HEK293 (cell line): Measurements from ENCODE around the gene CST9L.

ENCODE experiments used
- CTCF ChIA-PET: fragments of 350-600 bp; formaldehyde crosslinking; extraction: SDS; loops from one replicate; lab custom pipeline; 2021; ENCODE audit warnings: antibody characterized with exemption; lab: Yijun Ruan, JAX
- POLR2A ChIA-PET: fragments of 300-600 bp; formaldehyde crosslinking; extraction: SDS; loops from one replicate; lab custom pipeline; 2020; ENCODE audit warnings: antibody characterized with exemption, inconsistent platforms; lab: Yijun Ruan, JAX
- H3K27ac ChIP-seq: fragments of 200-500 bp; sonication (Bioruptor generic); 2 replicates; pipeline ENCODE4 v1.5.1; 2014; ENCODE audit warnings: low read depth, low read length, control low read depth, inconsistent platforms; ENCODE audit errors: extremely low read depth
- H3K36me3 ChIP-seq, 2 experiments: fragments of 200-500 bp in 1 of 2; sonication (Bioruptor generic) in 1 of 2; 1 replicate in 1 of 2; 2 replicates in 1 of 2; pipeline ENCODE4 v1.5.1; 2014 to 2017; ENCODE audit warnings: inconsistent platforms in 2 of 2, low read length in 2 of 2; ENCODE audit not compliant: control insufficient read depth in 2 of 2, insufficient read depth in 1 of 2
- H3K4me1 ChIP-seq: fragments of 200-500 bp; sonication (Bioruptor generic); 2 replicates; pipeline ENCODE4 v1.5.1; 2014; ENCODE audit warnings: mild to moderate bottlenecking, low read length, inconsistent platforms; ENCODE audit not compliant: control insufficient read depth, insufficient read depth
- H3K4me3 ChIP-seq: 2 replicates; pipeline ENCODE4 v1.5.1; 2011; ENCODE audit warnings: low read depth, mild to moderate bottlenecking, control low read depth, low read length, moderate library complexity
- H3K9me3 ChIP-seq: fragments of 200-500 bp; sonication (Bioruptor generic); 2 replicates; pipeline ENCODE4 v1.5.1; 2014; ENCODE audit warnings: low read depth, low read length, inconsistent platforms; ENCODE audit not compliant: control insufficient read depth, insufficient read depth
- EGR2 ChIP-seq: fragments of 450-650 bp; formaldehyde crosslinking; IDR thresholded peaks from 2 replicates; pipeline ENCODE4 v1.5.1; 2016; ENCODE audit warnings: low read depth, missing biosample characterization, missing genetic modification characterization
- HIC1 ChIP-seq: fragments of 450-650 bp; formaldehyde crosslinking; IDR thresholded peaks from 2 replicates; pipeline ENCODE4 v1.5.1; 2016; ENCODE audit warnings: missing biosample characterization, missing genetic modification characterization
- PRDM4 ChIP-seq: fragments of 450-650 bp; formaldehyde crosslinking; IDR thresholded peaks from 2 replicates; pipeline ENCODE4 v1.5.1; 2017; ENCODE audit warnings: missing biosample characterization, missing genetic modification characterization
- SCRT1 ChIP-seq: fragments of 450-650 bp; formaldehyde crosslinking; IDR thresholded peaks from 2 replicates; pipeline ENCODE4 v1.5.1; 2016; ENCODE audit warnings: missing biosample characterization, missing genetic modification characterization, borderline replicate concordance
- SCRT2 ChIP-seq: fragments of 450-650 bp; formaldehyde crosslinking; IDR thresholded peaks from 2 replicates; pipeline ENCODE4 v1.5.1; 2016; ENCODE audit warnings: missing biosample characterization, missing genetic modification characterization
- WT1 ChIP-seq: fragments of 450-650 bp; formaldehyde crosslinking; IDR thresholded peaks from 2 replicates; pipeline ENCODE4 v1.5.1; 2016; ENCODE audit warnings: missing biosample characterization, missing genetic modification characterization
- ZBTB48 ChIP-seq: fragments of 450-650 bp; formaldehyde crosslinking; IDR thresholded peaks from 2 replicates; pipeline ENCODE4 v1.5.1; 2016; ENCODE audit warnings: missing biosample characterization, missing genetic modification characterization
- ZEB2 ChIP-seq: fragments of 450-650 bp; formaldehyde crosslinking; IDR thresholded peaks from 2 replicates; pipeline ENCODE4 v1.5.1; 2016; ENCODE audit warnings: missing biosample characterization, missing genetic modification characterization
- ZIC2 ChIP-seq: fragments of 450-650 bp; formaldehyde crosslinking; IDR thresholded peaks from 2 replicates; pipeline ENCODE4 v1.5.1; 2016; ENCODE audit warnings: missing biosample characterization, missing genetic modification characterization
- ZNF175 ChIP-seq: fragments of 450-650 bp; formaldehyde crosslinking; IDR thresholded peaks from 2 replicates; pipeline ENCODE4 v1.5.1; 2016; ENCODE audit warnings: missing biosample characterization, missing genetic modification characterization
- ZNF266 ChIP-seq: fragments of 450-650 bp; formaldehyde crosslinking; IDR thresholded peaks from 2 replicates; pipeline ENCODE4 v1.5.1; 2016; ENCODE audit warnings: missing biosample characterization, missing genetic modification characterization, low read depth
- ZNF311 ChIP-seq: fragments of 450-650 bp; formaldehyde crosslinking; IDR thresholded peaks from 2 replicates; pipeline ENCODE4 v1.5.1; 2017; ENCODE audit warnings: missing biosample characterization, missing genetic modification characterization, borderline replicate concordance
- ZNF341 ChIP-seq: fragments of 450-650 bp; formaldehyde crosslinking; IDR thresholded peaks from 2 replicates; pipeline ENCODE4; 2016; ENCODE audit warnings: low read depth, missing biosample characterization, missing genetic modification characterization
- ZNF366 ChIP-seq: fragments of 450-650 bp; formaldehyde crosslinking; conservative IDR thresholded peaks from 2 replicates; pipeline ENCODE4 v1.5.1; 2016; ENCODE audit warnings: missing biosample characterization, missing genetic modification characterization
- ZNF785 ChIP-seq: fragments of 450-650 bp; formaldehyde crosslinking; IDR thresholded peaks from 2 replicates; pipeline ENCODE4 v1.5.1; 2016; ENCODE audit warnings: missing biosample characterization, missing genetic modification characterization
- ZNF791 ChIP-seq: fragments of 450-650 bp; formaldehyde crosslinking; IDR thresholded peaks from 2 replicates; pipeline ENCODE4 v1.5.1; 2016; ENCODE audit warnings: missing biosample characterization, missing genetic modification characterization
- ZSCAN23 ChIP-seq: fragments of 450-650 bp; formaldehyde crosslinking; IDR thresholded peaks from 2 replicates; pipeline ENCODE4 v1.5.1; 2016; ENCODE audit warnings: missing biosample characterization, missing genetic modification characterization
- TF ChIP-seq, protein P1 (sequence below): fragments of 450-650 bp; formaldehyde crosslinking; IDR thresholded peaks from 2 replicates; pipeline ENCODE4 v1.5.1; 2017; ENCODE audit warnings: missing biosample characterization, missing genetic modification characterization

Gene CST9L

DNA sequence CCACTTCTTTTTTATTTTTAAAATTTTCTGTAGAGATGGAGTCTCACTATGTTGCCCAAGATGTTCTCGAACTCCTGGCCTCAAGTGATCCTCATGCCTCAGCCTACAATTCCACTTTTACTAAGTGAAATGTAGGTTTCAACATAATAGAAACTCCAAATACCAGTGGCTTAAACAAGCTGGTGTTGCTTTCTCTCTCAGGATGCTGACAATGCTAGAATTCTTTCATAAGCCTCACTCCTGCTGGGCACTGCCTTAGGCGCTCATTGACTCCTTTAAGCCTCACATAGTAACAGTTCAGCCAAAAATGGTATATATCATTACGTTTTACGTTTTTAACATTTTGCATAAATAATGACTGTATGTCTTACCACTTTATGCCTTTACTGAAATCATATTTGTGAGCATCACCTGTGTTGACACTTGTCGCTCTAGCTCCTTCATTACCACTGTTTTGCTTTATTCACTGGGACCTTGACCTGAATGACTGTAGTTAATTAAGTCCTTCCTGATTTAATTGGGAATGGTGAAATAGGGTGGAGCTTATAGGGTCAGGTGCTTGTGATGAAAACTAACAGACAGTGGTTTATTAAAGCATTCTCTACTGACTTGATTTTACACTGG, 41.3 kb upstream of the CST9L start:
- POLR2A ChIA-PET = no interaction called here
- Histone ChIP-seq H3K9me3 (no peaks in the 10 kb centered on the region), H3K36me3 (no peaks in the 10 kb centered on the region), H3K27ac (no peak overlapping the region), H3K4me1 (no peaks in the 10 kb centered on the region), H3K4me3 (no peak overlapping the region)
- TF ChIP-seq ZNF366 (tag by site-specific recombination) = no peak
- TF ChIP-seq, protein P1, sequence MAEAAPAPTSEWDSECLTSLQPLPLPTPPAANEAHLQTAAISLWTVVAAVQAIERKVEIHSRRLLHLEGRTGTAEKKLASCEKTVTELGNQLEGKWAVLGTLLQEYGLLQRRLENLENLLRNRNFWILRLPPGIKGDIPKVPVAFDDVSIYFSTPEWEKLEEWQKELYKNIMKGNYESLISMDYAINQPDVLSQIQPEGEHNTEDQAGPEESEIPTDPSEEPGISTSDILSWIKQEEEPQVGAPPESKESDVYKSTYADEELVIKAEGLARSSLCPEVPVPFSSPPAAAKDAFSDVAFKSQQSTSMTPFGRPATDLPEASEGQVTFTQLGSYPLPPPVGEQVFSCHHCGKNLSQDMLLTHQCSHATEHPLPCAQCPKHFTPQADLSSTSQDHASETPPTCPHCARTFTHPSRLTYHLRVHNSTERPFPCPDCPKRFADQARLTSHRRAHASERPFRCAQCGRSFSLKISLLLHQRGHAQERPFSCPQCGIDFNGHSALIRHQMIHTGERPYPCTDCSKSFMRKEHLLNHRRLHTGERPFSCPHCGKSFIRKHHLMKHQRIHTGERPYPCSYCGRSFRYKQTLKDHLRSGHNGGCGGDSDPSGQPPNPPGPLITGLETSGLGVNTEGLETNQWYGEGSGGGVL (tag by site-specific recombination) = no peak
- no peak for TF ChIP-seq ZNF175 (tag by site-specific recombination)
- TF ChIP-seq WT1 (tag by site-specific recombination) = no peak
- peak; percentile 72 for TF ChIP-seq SCRT2
- peak; percentile 64 for TF ChIP-seq SCRT1 (tag by site-specific recombination)
- CTCF ChIA-PET = interaction anchor here (1.2 kb wide), 1 partner anchor 162 kb away, joined by 7 read pairs; no protein-coding TSS in a partner anchor

- Histone ChIP-seq H3K36me3 (no peaks in the 10 kb centered on the region), H3K4me1 (no peaks in the 10 kb centered on the region), H3K9me3 (no peaks in the 10 kb centered on the region), H3K27ac (no peak overlapping the region), H3K4me3 (no peak overlapping the region)
- CTCF ChIA-PET = interaction anchor here (9.3 kb wide), 1 partner anchor 165 kb away, joined by 84 read pairs; no protein-coding TSS in a partner anchor
- POLR2A ChIA-PET = no interaction called here
- no peak for TF ChIP-seq ZNF311 (tag by site-specific recombination)
- TF ChIP-seq ZIC2 (tag by site-specific recombination) = peak; percentile 38; the same call in 1 of the 2 replicates
- TF ChIP-seq, all 188 proteins: peak for 1
These were observed 40.1 kb upstream of the CST9L start for GRCh38 chr20:23608251-23608846.

DNA sequence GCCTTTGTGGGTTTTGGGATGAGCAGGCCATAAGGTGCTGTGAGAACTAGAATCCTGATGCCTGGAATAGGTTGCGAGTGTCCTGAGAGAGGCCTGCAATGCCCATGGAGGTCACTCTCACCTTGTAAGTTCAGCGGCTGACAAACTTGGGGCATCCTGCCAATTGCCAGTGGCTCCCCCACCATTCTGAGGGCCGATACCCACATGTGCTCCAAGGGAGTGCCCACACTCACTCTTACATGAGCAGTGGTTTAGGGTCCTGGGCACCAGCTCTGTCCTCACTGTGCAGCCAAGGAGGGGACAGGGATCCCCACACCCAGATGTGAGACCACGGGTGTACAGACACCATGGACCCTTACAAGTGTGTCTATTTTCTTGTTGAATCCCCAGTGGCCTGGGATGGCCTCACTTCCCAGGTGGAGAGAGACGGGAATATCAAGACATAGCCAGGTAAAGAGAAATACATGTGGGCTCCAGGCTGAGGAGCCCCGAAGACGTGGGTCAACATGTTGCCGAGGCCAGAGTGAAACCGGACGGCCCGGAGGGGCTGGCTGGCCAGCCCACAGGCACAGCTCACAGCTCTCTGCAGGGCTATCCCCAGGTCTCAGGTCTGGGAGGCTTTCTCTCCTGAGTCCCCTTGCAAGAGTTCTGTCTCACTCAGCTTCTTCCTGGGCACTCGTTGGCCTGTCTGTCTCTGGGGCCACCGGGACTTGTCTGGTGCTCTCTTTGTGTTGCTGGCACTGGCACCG, 39.4 kb upstream of the CST9L start:
- H3K9me3 ChIP-seq = no peaks in the 10 kb centered on the region

More for the DNA sequence above, 39.4 kb upstream of the CST9L start:
- Histone ChIP-seq H3K27ac (no peak overlapping the region), H3K4me3 (no peak overlapping the region), H3K4me1 (no peaks in the 10 kb centered on the region), H3K36me3 (no peaks in the 10 kb centered on the region)
- TF ChIP-seq ZNF785 (tag by site-specific recombination) (no peak), ZEB2 (tag by site-specific recombination) (no peak), PRDM4 (tag by site-specific recombination) (no peak), HIC1 (tag by site-specific recombination) (no peak), ZNF791 (tag by site-specific recombination) (no peak), ZNF266 (tag by site-specific recombination) (no peak), EGR2 (no peak), ZSCAN23 (tag by site-specific recombination) (no peak), ZBTB48 (tag by site-specific recombination) (no peak), ZNF341 (tag by site-specific recombination) (no peak)
- ChIA-PET POLR2A (no interaction called here), CTCF (interaction anchor here (0.7 to 9.3 kb wide), 8 partner anchors 10 to 249 kb away, joined by 3 to 84 read pairs (median 4); partner anchors contain the start of gene CSTL1)
